Effector memory CD4-positive, alpha-beta T cell (primary cell): ENCODE measurements around the gene C17orf113.

Source experiments
- DNase-seq, 3 donors: peaks; one replicate each; pipeline ENCODE4 v3.0.0-alpha.2; 2020
- H3K27ac ChIP-seq: 2 replicates; pipeline ENCODE4 v1.7.0; 2013; ENCODE audit warnings: mild to moderate bottlenecking, low read length, moderate library complexity; ENCODE audit not compliant: insufficient read depth, poor library complexity, severe bottlenecking
- H3K27me3 ChIP-seq: replicated peaks from 2 replicates; pipeline ENCODE4 v1.7.0; 2013; ENCODE audit warnings: mild to moderate bottlenecking, low read length; ENCODE audit not compliant: insufficient read depth, control insufficient read depth, poor library complexity, severe bottlenecking
- H3K36me3 ChIP-seq: 2 replicates; pipeline ENCODE4 v1.7.0; 2013; ENCODE audit warnings: mild to moderate bottlenecking, low read length, moderate library complexity; ENCODE audit not compliant: control insufficient read depth, insufficient read depth
- H3K4me1 ChIP-seq: 2 replicates; pipeline ENCODE4 v1.7.0; 2013; ENCODE audit warnings: low read length, mild to moderate bottlenecking; ENCODE audit not compliant: control insufficient read depth, insufficient read depth, poor library complexity, severe bottlenecking
- H3K4me3 ChIP-seq: 2 replicates; pipeline ENCODE4 v1.7.0; 2013; ENCODE audit warnings: low read length, low read depth, mild to moderate bottlenecking; ENCODE audit not compliant: insufficient read depth, poor library complexity, severe bottlenecking
- H3K9me3 ChIP-seq: 2 replicates; pipeline ENCODE4 v1.7.0; 2013; ENCODE audit warnings: mild to moderate bottlenecking, low read length, moderate library complexity; ENCODE audit not compliant: control insufficient read depth

C17orf113 gene

GRCh38 chr17:42072323-42073187 is 22.2 kb upstream of the C17orf113 start:
- H3K4me3 ChIP-seq = peak overlapping the region; percentile 12

GRCh38 chr17:42071810-42072209 is 21.4 kb upstream of the C17orf113 start:
- DNase-seq = no peak
- H3K27me3 ChIP-seq = peaks cover 18% of the 10 kb centered on the region

More at GRCh38 chr17:42072323-42073187, 22.2 kb upstream of the C17orf113 start:
- Histone ChIP-seq H3K36me3 (no peaks in the 10 kb centered on the region), H3K9me3 (no peaks in the 10 kb centered on the region), H3K27ac (no peak overlapping the region), H3K27me3 (peaks cover 18% of the 10 kb centered on the region), H3K4me1 (peaks cover 11% of the 10 kb centered on the region)
- no peak for DNase-seq

GRCh38 chr17:42068979-42069378 is 18.6 kb upstream of the C17orf113 start:
- no peaks in the 10 kb centered on the region for H3K36me3 ChIP-seq
- H3K27me3 ChIP-seq = peaks cover 18% of the 10 kb centered on the region
- no peak overlapping the region for H3K4me3 ChIP-seq
- peaks cover 11% of the 10 kb centered on the region for H3K4me1 ChIP-seq
- no peak overlapping the region for H3K27ac ChIP-seq
- no peak for DNase-seq
- no peaks in the 10 kb centered on the region for H3K9me3 ChIP-seq

More at GRCh38 chr17:42071810-42072209, 21.4 kb upstream of the C17orf113 start:
- Histone ChIP-seq H3K9me3 (no peaks in the 10 kb centered on the region), H3K4me3 (no peak overlapping the region), H3K27ac (no peak overlapping the region), H3K4me1 (peaks cover 11% of the 10 kb centered on the region), H3K36me3 (no peaks in the 10 kb centered on the region)

GRCh38 chr17:42067371-42068091 is 17.1 kb upstream of the C17orf113 start:
- Histone ChIP-seq H3K9me3 (no peaks in the 10 kb centered on the region), H3K27me3 (peaks cover 14% of the 10 kb centered on the region), H3K4me1 (peaks cover 8% of the 10 kb centered on the region), H3K27ac (no peak overlapping the region), H3K4me3 (no peak overlapping the region), H3K36me3 (no peaks in the 10 kb centered on the region)
- DNase-seq = peak; percentile 39 to 62 (median 43)

- Histone ChIP-seq H3K9me3 (no peaks in the 10 kb centered on the region), H3K4me3 (no peak overlapping the region), H3K27ac (no peak overlapping the region), H3K27me3 (no peaks in the 10 kb centered on the region), H3K36me3 (no peaks in the 10 kb centered on the region), H3K4me1 (no peaks in the 10 kb centered on the region)
- no peak for DNase-seq
Observed at GRCh38 chr17:42065201-42065600, 14.8 kb upstream of the C17orf113 start.

GRCh38 chr17:42062681-42063080 is 12.3 kb upstream of the C17orf113 start:
- Histone ChIP-seq H3K4me1 (no peaks in the 10 kb centered on the region), H3K36me3 (no peaks in the 10 kb centered on the region), H3K27ac (no peak overlapping the region), H3K9me3 (no peaks in the 10 kb centered on the region), H3K27me3 (no peaks in the 10 kb centered on the region), H3K4me3 (no peak overlapping the region)
- no peak for DNase-seq

GRCh38 chr17:42061646-42062487 is 11.5 kb upstream of the C17orf113 start:
- no peak overlapping the region for H3K27ac ChIP-seq
- DNase-seq = no peak
- H3K9me3 ChIP-seq = no peaks in the 10 kb centered on the region
- peaks cover 5% of the 10 kb centered on the region for H3K27me3 ChIP-seq
- H3K4me3 ChIP-seq = no peak overlapping the region
- H3K36me3 ChIP-seq = no peaks in the 10 kb centered on the region
- no peaks in the 10 kb centered on the region for H3K4me1 ChIP-seq

GRCh38 chr17:42060231-42060630 is 9.8 kb upstream of the C17orf113 start:
- Histone ChIP-seq H3K4me3 (no peak overlapping the region), H3K36me3 (no peaks in the 10 kb centered on the region), H3K27ac (no peak overlapping the region), H3K27me3 (peaks cover 14% of the 10 kb centered on the region), H3K4me1 (no peaks in the 10 kb centered on the region), H3K9me3 (no peaks in the 10 kb centered on the region)
- no peak for DNase-seq

- no peak for DNase-seq
- H3K27me3 ChIP-seq = peaks cover 14% of the 10 kb centered on the region
Observed at GRCh38 chr17:42059815-42060214, 9.4 kb upstream of the C17orf113 start.

More at GRCh38 chr17:42059815-42060214, 9.4 kb upstream of the C17orf113 start:
- Histone ChIP-seq H3K36me3 (no peaks in the 10 kb centered on the region), H3K4me3 (no peak overlapping the region), H3K9me3 (no peaks in the 10 kb centered on the region), H3K4me1 (no peaks in the 10 kb centered on the region), H3K27ac (no peak overlapping the region)
